Measurements from ENCODE around the gene LRP8. TPM values are rescaled to one million over a fixed set of nuclear protein-coding genes. Genes with fewer than 3 reads are reported as not detected.
A peak's percentile ranks its signal among the peaks of the same experiment; 100 is the strongest.

The LRP8 gene
- total and polyA plus RNA-seq, 9 of the 15 experiments (the other 6 are each of a cell fraction or from before 2014, with no cell fraction given), result 7.1 to 56.1 (median 31.3) TPM

GRCh38 chr1:53238197-53239155, 89.4 kb downstream of the LRP8 start, which contains the start of gene MAGOH (continued):
- TF ChIP-seq THAP12 (CRISPR knock-in tag; IDR thresholded peaks at IDR 0.05) (peak; percentile 40; the same call in 1 of the 2 replicates), KLF16 (IDR thresholded peaks at IDR 0.05) (no peak), ZNF395 (CRISPR knock-in tag; IDR thresholded peaks at IDR 0.05) (peak; percentile 84), BDP1 (IDR thresholded peaks at IDR 0.05; ENCODE audit: insufficient read depth, insufficient read length) (no peak), MYBL2 (IDR thresholded peaks at IDR 0.05; ENCODE audit: low read depth) (no peak), MYBL2 (CRISPR knock-in tag; IDR thresholded peaks at IDR 0.05; ENCODE audit: borderline replicate concordance) (no peak), POLR3A (IDR thresholded peaks at IDR 0.05; ENCODE audit: borderline replicate concordance, extremely low read depth, insufficient read depth, insufficient read length) (no peak), U2AF1 (optimal IDR thresholded peaks at IDR 0.05; ENCODE audit: low read depth, low read length) (no peak), SREBF1 (IDR thresholded peaks at IDR 0.05; ENCODE audit: borderline replicate concordance, low read depth, low read length) (no peak), KAT2B (IDR thresholded peaks at IDR 0.05; ENCODE audit: low read depth, low read length) (no peak), RHOXF2B (CRISPR knock-in tag; conservative IDR thresholded peaks at IDR 0.05) (no peak), JUN (IDR thresholded peaks at IDR 0.05; ENCODE audit: borderline replicate concordance, low read depth, low read length) (peak; percentile 71; the same call in 1 of the 2 replicates), JUN (CRISPR knock-in tag; IDR thresholded peaks at IDR 0.05; ENCODE audit: borderline replicate concordance) (peak; percentile 84), FOXM1 (IDR thresholded peaks at IDR 0.05; ENCODE audit: low read depth) (no peak), FOXM1 (CRISPR knock-in tag; IDR thresholded peaks at IDR 0.05; ENCODE audit: low read depth) (no peak), ZNF668 (CRISPR knock-in tag; IDR thresholded peaks at IDR 0.05) (no peak), TCFL5 (CRISPR knock-in tag; conservative IDR thresholded peaks at IDR 0.05) (no peak)
- TF ChIP-seq, protein P1, sequence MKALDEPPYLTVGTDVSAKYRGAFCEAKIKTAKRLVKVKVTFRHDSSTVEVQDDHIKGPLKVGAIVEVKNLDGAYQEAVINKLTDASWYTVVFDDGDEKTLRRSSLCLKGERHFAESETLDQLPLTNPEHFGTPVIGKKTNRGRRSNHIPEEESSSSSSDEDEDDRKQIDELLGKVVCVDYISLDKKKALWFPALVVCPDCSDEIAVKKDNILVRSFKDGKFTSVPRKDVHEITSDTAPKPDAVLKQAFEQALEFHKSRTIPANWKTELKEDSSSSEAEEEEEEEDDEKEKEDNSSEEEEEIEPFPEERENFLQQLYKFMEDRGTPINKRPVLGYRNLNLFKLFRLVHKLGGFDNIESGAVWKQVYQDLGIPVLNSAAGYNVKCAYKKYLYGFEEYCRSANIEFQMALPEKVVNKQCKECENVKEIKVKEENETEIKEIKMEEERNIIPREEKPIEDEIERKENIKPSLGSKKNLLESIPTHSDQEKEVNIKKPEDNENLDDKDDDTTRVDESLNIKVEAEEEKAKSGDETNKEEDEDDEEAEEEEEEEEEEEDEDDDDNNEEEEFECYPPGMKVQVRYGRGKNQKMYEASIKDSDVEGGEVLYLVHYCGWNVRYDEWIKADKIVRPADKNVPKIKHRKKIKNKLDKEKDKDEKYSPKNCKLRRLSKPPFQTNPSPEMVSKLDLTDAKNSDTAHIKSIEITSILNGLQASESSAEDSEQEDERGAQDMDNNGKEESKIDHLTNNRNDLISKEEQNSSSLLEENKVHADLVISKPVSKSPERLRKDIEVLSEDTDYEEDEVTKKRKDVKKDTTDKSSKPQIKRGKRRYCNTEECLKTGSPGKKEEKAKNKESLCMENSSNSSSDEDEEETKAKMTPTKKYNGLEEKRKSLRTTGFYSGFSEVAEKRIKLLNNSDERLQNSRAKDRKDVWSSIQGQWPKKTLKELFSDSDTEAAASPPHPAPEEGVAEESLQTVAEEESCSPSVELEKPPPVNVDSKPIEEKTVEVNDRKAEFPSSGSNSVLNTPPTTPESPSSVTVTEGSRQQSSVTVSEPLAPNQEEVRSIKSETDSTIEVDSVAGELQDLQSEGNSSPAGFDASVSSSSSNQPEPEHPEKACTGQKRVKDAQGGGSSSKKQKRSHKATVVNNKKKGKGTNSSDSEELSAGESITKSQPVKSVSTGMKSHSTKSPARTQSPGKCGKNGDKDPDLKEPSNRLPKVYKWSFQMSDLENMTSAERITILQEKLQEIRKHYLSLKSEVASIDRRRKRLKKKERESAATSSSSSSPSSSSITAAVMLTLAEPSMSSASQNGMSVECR (CRISPR knock-in tag; IDR thresholded peaks at IDR 0.05), result peak; percentile 86

All from K562 (cell line).